Ascending aorta (tissue), 2 donors: ENCODE results near the gene NAA20. TPM values are rescaled to one million over a fixed set of nuclear protein-coding genes. Genes with fewer than 3 reads are reported as not detected.

Source experiments
- DNase-seq, 2 donors: peaks; one replicate each; pipeline ENCODE4 v3.0.0-alpha.2; 2019; ENCODE audit warnings: low spot score in 2 of 2
- H3K27ac ChIP-seq, 2 donors: fragments of 200-600 bp; sonication (generic); one replicate each; pipeline ENCODE4 v1.5.1; 2016 to 2017; ENCODE audit warnings: mild to moderate bottlenecking in 1 of 2
- H3K27me3 ChIP-seq: fragments of 200-600 bp; sonication (generic); one replicate; pipeline ENCODE4 v1.5.1; 2017
- H3K36me3 ChIP-seq, 2 donors: fragments of 200-600 bp; sonication (generic); one replicate each; pipeline ENCODE4 v1.5.1; 2016
- H3K4me1 ChIP-seq, 2 donors: fragments of 200-600 bp; sonication (generic); one replicate each; pipeline ENCODE4 v1.5.1; 2016 to 2017; ENCODE audit warnings: mild to moderate bottlenecking in 1 of 2
- H3K4me3 ChIP-seq, 2 donors: fragments of 200-600 bp; sonication (generic); one replicate each; pipeline ENCODE4 v1.5.1; 2016 to 2017; ENCODE audit warnings: mild to moderate bottlenecking in 1 of 2
- H3K9me3 ChIP-seq, 2 donors: fragments of 200-600 bp; sonication (generic); one replicate each; pipeline ENCODE4 v1.5.1; 2016
- CTCF ChIP-seq, 3 experiments: fragments of 200-600 bp in 2 of 3; fragments of 450-650 bp in 1 of 3; sonication (generic) in 2 of 3; IDR thresholded peaks; one replicate each; pipeline ENCODE4 v1.5.1; 2016 to 2019; ENCODE audit warnings: antibody characterized with exemption in 3 of 3, mild to moderate bottlenecking in 1 of 3, moderate library complexity in 1 of 3
- intact Hi-C: fragments of 100-400 bp; cut with DNase I; formaldehyde crosslinking; loops from one replicate; pipeline ENCODE4 v1.15.1; 2023
- total RNA-seq: library from RNA; depleted of rRNA; stranded (reverse); fragments of >200 nt; gene quantifications from one replicate; pipeline ENCODE4 v1.1.0, GENCODE V29; 2016

NAA20 gene
- total RNA-seq, 1 donor from 2014 or later = 2.7 TPM

GRCh38 chr20:20017844-20018185 is 653 bp downstream of the NAA20 start:
- Histone ChIP-seq H3K9me3 (no peaks in the 10 kb centered on the region), H3K36me3 (no peaks in the 10 kb centered on the region), H3K4me1 (peaks cover 17 to 19% of the 10 kb centered on the region in 2 donors), H3K4me3 (peak overlapping the region; percentile 95 to 100), H3K27me3 (no peaks in the 10 kb centered on the region), H3K27ac (peak overlapping the region; percentile 71 to 74)
- TF ChIP-seq CTCF (IDR thresholded peaks at IDR 0.05) = no peak
- DNase-seq = no peak
- intact Hi-C loops = loop anchor here (1.0 to 2.0 kb wide), 2 partner anchors 15 to 34 kb away; partner anchors contain the start of genes CFAP61 and CRNKL1

- no peak for DNase-seq
- intact Hi-C loops = no loop called here
- no peak for TF ChIP-seq CTCF (IDR thresholded peaks at IDR 0.05)
- Histone ChIP-seq H3K27ac (no peak overlapping the region), H3K27me3 (no peaks in the 10 kb centered on the region), H3K36me3 (no peaks in the 10 kb centered on the region), H3K9me3 (no peaks in the 10 kb centered on the region), H3K4me3 (peak overlapping the region; percentile 95 to 100), H3K4me1 (peaks cover 17 to 19% of the 10 kb centered on the region in 2 donors)
Measured at GRCh38 chr20:20018366-20018765, 1.2 kb downstream of the NAA20 start.

GRCh38 chr20:20019123-20019522 is 2.0 kb downstream of the NAA20 start:
- H3K27ac ChIP-seq = no peak overlapping the region
- no peaks in the 10 kb centered on the region for H3K27me3 ChIP-seq
- no peaks in the 10 kb centered on the region for H3K9me3 ChIP-seq
- peaks cover 17 to 19% of the 10 kb centered on the region in 2 donors for H3K4me1 ChIP-seq
- H3K4me3 ChIP-seq = peak overlapping the region in 1 of 2 donors; percentile 100
- intact Hi-C loops = no loop called here
- no peaks in the 10 kb centered on the region for H3K36me3 ChIP-seq
- DNase-seq = no peak
- TF ChIP-seq CTCF (IDR thresholded peaks at IDR 0.05) = no peak

GRCh38 chr20:20020908-20021307 is 3.7 kb downstream of the NAA20 start:
- intact Hi-C loops = no loop called here
- no peak for DNase-seq
- no peak overlapping the region for H3K4me3 ChIP-seq
- no peak for TF ChIP-seq CTCF (IDR thresholded peaks at IDR 0.05)
- H3K27me3 ChIP-seq = no peaks in the 10 kb centered on the region
- peaks cover 0 to 2% of the 10 kb centered on the region in 2 donors for H3K36me3 ChIP-seq
- H3K9me3 ChIP-seq = no peaks in the 10 kb centered on the region
- H3K27ac ChIP-seq = no peak overlapping the region
- H3K4me1 ChIP-seq = peaks cover 17 to 19% of the 10 kb centered on the region in 2 donors

GRCh38 chr20:20021835-20022234 is 4.7 kb downstream of the NAA20 start:
- no peaks in the 10 kb centered on the region for H3K27me3 ChIP-seq
- peaks cover 0 to 7% of the 10 kb centered on the region in 2 donors for H3K36me3 ChIP-seq
- no peaks in the 10 kb centered on the region for H3K9me3 ChIP-seq
- no peak overlapping the region for H3K4me3 ChIP-seq
- DNase-seq = no peak
- no peak overlapping the region for H3K27ac ChIP-seq
- intact Hi-C loops = no loop called here
- peaks cover 17 to 19% of the 10 kb centered on the region in 2 donors for H3K4me1 ChIP-seq
- no peak for TF ChIP-seq CTCF (IDR thresholded peaks at IDR 0.05)

GRCh38 chr20:20022498-20022897 is 5.3 kb downstream of the NAA20 start:
- H3K4me1 ChIP-seq = peaks cover 15 to 21% of the 10 kb centered on the region in 2 donors
- peaks cover 0 to 7% of the 10 kb centered on the region in 2 donors for H3K36me3 ChIP-seq
- no peak overlapping the region for H3K27ac ChIP-seq
- DNase-seq = no peak
- no peaks in the 10 kb centered on the region for H3K9me3 ChIP-seq
- no peak overlapping the region for H3K4me3 ChIP-seq
- intact Hi-C loops = no loop called here
- no peaks in the 10 kb centered on the region for H3K27me3 ChIP-seq
- TF ChIP-seq CTCF (IDR thresholded peaks at IDR 0.05) = no peak
